HL-60/S4 treated with phorbol 12-myristate 13-acetate at 8.2 ng/mL for 4 days and 3 days (cell line): ENCODE data around the gene ADORA1.

ENCODE experiments used
- in situ Hi-C: fragments of 300-500 bp; cut with MboI; formaldehyde crosslinking; loops from 2 replicates; pipeline ENCODE4 v1.15.0; 2022; ENCODE audit warnings: low sequenced_read_pairs

ADORA1 gene

GRCh38 chr1:203127666-203128430 lies at the start of gene ADORA1:
TSS of gene ADORA1 (plus strand) at chr1:203127726. CDS start at chr1:203128842, 1,116 bp downstream.
- in situ Hi-C loops, result loop anchor here (10.0 kb wide), 2 partner anchors 87 to 93 kb away; no protein-coding TSS in a partner anchor

- in situ Hi-C loops, result no loop called here
These were observed 49.6 kb upstream of the ADORA1 start for GRCh38 chr1:203077956-203078355.

- in situ Hi-C loops, result no loop called here
These were observed 49.0 kb upstream of the ADORA1 start for GRCh38 chr1:203078478-203078877.

GRCh38 chr1:203080456-203080855 lies 47.1 kb upstream of the ADORA1 start:
- in situ Hi-C loops, result no loop called here

GRCh38 chr1:203081465-203082230 lies 45.9 kb upstream of the ADORA1 start:
- in situ Hi-C loops, result no loop called here

- in situ Hi-C loops, result no loop called here
These were observed 45.4 kb upstream of the ADORA1 start for GRCh38 chr1:203082231-203082505.

GRCh38 chr1:203082571-203083462 lies 44.7 kb upstream of the ADORA1 start:
- in situ Hi-C loops, result no loop called here

- in situ Hi-C loops, result no loop called here
These were observed 44.0 kb upstream of the ADORA1 start for GRCh38 chr1:203083463-203083921.

GRCh38 chr1:203084588-203085527 lies 42.7 kb upstream of the ADORA1 start:
- in situ Hi-C loops, result no loop called here

- in situ Hi-C loops, result no loop called here
These were observed 41.8 kb upstream of the ADORA1 start, which contains the start of gene MYOG for GRCh38 chr1:203085528-203086406. TSS of gene MYOG (minus strand) at chr1:203086012. CDS start at chr1:203085961, 51 bp downstream.

- in situ Hi-C loops, result no loop called here
These were observed 40.3 kb upstream of the ADORA1 start for GRCh38 chr1:203086992-203087763.

GRCh38 chr1:203088441-203088840 lies 39.1 kb upstream of the ADORA1 start:
- in situ Hi-C loops, result no loop called here

GRCh38 chr1:203089001-203089650 lies 38.4 kb upstream of the ADORA1 start:
- in situ Hi-C loops, result no loop called here

GRCh38 chr1:203089651-203090045 lies 37.9 kb upstream of the ADORA1 start:
- in situ Hi-C loops, result no loop called here

GRCh38 chr1:203090421-203091198 lies 36.9 kb upstream of the ADORA1 start:
- in situ Hi-C loops, result no loop called here

- in situ Hi-C loops, result no loop called here
These were observed 36.4 kb upstream of the ADORA1 start for GRCh38 chr1:203091199-203091477.

- in situ Hi-C loops, result no loop called here
These were observed 35.7 kb upstream of the ADORA1 start for GRCh38 chr1:203091761-203092330.
